ENCODE data around the gene EDIL3.
"Not testable (repeated sequence)": the region's sequence is repeated elsewhere in the genome, so short reads cannot be mapped to it uniquely, and the experiment has no call there.

DNA sequence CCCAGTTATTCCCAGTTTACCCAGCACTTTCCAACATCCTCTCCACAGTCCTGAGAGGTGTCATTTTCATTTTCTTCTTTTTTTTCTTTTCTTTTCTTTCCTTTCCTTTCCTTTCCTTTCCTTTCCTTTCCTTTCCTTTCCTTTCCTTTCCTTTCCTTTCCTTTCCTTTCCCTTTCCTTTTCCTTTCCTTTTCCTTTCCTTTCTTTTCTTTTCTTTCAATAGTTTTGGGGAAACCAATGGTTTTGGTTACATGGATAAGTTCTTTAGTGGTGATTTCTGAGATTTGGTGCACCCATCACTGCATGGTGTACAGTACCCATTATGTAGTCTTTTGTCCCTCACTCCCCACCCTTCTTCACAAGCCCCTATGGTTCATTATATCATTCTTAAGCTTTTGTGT lies 224.0 kb downstream of the EDIL3 start:
- not testable (repeated sequence) for TF ChIP-seq EZH2 (IDR thresholded peaks at IDR 0.05; ENCODE audit: borderline replicate concordance, low read length); CTCF (IDR thresholded peaks at IDR 0.05; ENCODE audit: low read length)

Data from OCI-LY1 (cell line).